DND-41 (cell line): ENCODE measurements around the gene IPO8.
A peak's percentile ranks its signal among the peaks of the same experiment; 100 is the strongest.

Source experiments
- ATAC-seq: fragments of 200-7000 bp; cut with Tn5 transposase; 3 replicates; pipeline ENCODE4 v1.9.1; 2021; ENCODE audit warnings: low read depth; ENCODE audit not compliant: insufficient read depth
- DNase-seq: peaks from one replicate; pipeline ENCODE4 v3.0.0-alpha.2; 2020
- H2AFZ ChIP-seq: 2 replicates; pipeline ENCODE4 v1.6.0; 2012; ENCODE audit warnings: low read depth, low read length
- H3K27ac ChIP-seq: 2 replicates; pipeline ENCODE4 v1.5.1; 2012; ENCODE audit warnings: low read length, inconsistent platforms
- H3K27me3 ChIP-seq: fragments of 200-600 bp; sonication (generic); 2 replicates; pipeline ENCODE4 v1.6.0; 2012; ENCODE audit warnings: low read length, mild to moderate bottlenecking, inconsistent platforms; ENCODE audit not compliant: insufficient read depth, poor library complexity
- H3K36me3 ChIP-seq: 2 replicates; pipeline ENCODE4 v1.5.1; 2012; ENCODE audit warnings: low read length, inconsistent platforms; ENCODE audit not compliant: insufficient read depth
- H3K4me1 ChIP-seq: 2 replicates; pipeline ENCODE4 v1.5.1; 2012; ENCODE audit warnings: mild to moderate bottlenecking, low read length; ENCODE audit not compliant: insufficient read depth
- H3K4me2 ChIP-seq: 2 replicates; pipeline ENCODE4 v1.6.0; 2012; ENCODE audit warnings: mild to moderate bottlenecking, moderate library complexity, low read length, inconsistent platforms; ENCODE audit not compliant: insufficient read depth
- H3K4me3 ChIP-seq, 2 experiments: fragments of 200-600 bp in 1 of 2; shearing (Covaris generic) in 1 of 2; 2 replicates each; pipeline ENCODE4 v1.5.1; 2012 to 2016; ENCODE audit warnings: inconsistent platforms in 2 of 2, low read length in 2 of 2, mild to moderate bottlenecking in 2 of 2, low read depth in 1 of 2, moderate library complexity in 1 of 2
- H3K79me2 ChIP-seq: 2 replicates; pipeline ENCODE4 v1.6.0; 2012; ENCODE audit warnings: low read length, inconsistent platforms; ENCODE audit not compliant: insufficient read depth
- H3K9ac ChIP-seq: 2 replicates; pipeline ENCODE4 v1.6.0; 2012; ENCODE audit warnings: low read depth, mild to moderate bottlenecking, inconsistent platforms, low read length, moderate library complexity
- H3K9me3 ChIP-seq: 2 replicates; pipeline ENCODE4 v1.5.1; 2012; ENCODE audit warnings: low read length, moderate library complexity, mild to moderate bottlenecking, inconsistent platforms; ENCODE audit not compliant: insufficient read depth, severe bottlenecking
- H4K20me1 ChIP-seq: 2 replicates; pipeline ENCODE4 v1.6.0; 2012; ENCODE audit warnings: low read length; ENCODE audit not compliant: insufficient read depth
- EZH2 ChIP-seq: IDR thresholded peaks from 3 replicates; pipeline ENCODE4 v1.6.1; 2012; ENCODE audit warnings: borderline replicate concordance, low read depth, mild to moderate bottlenecking, moderate library complexity, low read length, inconsistent platforms; ENCODE audit not compliant: severe bottlenecking
- TF ChIP-seq, protein P1 (sequence below): IDR thresholded peaks from 2 replicates; pipeline ENCODE4 v1.5.1; 2012; ENCODE audit warnings: borderline replicate concordance, low read length, moderate library complexity, mild to moderate bottlenecking; ENCODE audit not compliant: poor library complexity, severe bottlenecking; ENCODE audit errors: extremely low read depth

IPO8 gene

DNA sequence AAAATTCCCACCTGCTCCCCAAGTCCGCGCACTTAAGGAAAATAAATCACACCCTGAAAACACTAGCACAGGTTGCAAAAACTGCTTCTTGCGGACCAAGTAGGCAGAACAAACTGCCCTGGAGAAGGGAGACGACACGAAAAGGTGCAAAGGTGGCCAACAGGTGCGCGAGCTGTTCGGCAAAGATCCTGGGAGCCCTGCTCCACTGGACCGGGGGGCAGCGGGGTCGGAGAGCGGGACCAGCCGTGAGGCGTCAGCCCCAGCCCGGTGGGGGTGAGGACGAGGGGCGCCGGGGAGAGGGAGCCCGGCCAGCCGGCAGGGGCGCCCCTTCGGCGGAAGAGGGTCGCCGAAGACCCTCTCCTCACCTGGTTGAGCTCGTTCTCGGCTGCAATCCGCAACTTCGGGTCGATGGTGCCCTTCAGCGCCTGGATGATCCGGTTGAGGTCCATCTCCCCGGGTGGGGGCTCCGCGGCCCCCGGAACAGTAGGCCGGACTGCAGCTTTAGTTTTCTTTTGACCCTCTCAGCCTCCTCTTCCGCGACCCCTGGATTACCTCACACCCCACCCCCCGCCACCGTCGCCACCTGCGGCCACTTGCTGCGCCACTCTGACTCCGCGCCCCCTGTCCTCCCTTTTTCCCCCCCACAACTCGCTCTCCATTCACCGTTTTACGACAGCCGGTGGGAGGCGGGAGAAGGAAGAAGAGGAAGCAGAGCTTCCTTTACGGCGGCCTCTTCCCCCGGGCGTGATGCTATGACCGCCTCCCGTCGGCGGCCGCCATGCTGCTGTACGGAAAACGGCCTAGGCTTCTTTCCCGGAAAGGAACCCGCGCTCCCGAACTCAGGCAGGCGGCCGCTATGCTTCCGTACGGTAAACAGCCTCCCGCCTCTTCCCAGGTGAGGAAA, at the start of gene IPO8:
Gene IPO8, minus strand, starts transcription at position 671 of the 904 bp plus-strand sequence. Its CDS starts 222 bp downstream, at position 449.
- peak; percentile 91 for ATAC-seq
- peak; percentile 93 for DNase-seq
- peak within 1 kb of the TSS; percentile 96 for H2AFZ ChIP-seq

DNA sequence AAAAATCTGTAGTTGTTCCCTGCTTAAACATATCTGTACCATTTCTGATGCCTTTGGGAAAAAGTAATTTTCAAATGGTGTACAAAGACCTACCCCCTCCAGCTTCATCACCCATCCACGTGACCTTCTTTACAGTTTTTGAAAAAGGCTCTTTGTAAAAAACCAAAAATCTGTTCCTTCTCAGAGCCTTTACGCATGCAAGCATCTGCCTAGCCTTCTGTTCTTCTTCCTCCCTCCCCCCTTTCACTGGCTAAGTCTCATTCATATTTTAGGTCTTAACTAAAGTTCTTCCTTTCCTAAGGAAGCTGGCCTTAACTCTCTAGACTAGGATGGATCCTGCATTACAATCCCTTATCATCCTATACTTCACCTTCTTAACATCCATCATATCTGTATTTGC, 48.7 kb upstream of the IPO8 start:
- Histone ChIP-seq H3K36me3 (peaks cover 7% of the 10 kb centered on the region; the same call in 1 of the 2 replicates), H3K27ac (no peak overlapping the region), H4K20me1 (no peaks in the 10 kb centered on the region), H3K4me3 (no peak overlapping the region), H3K4me2 (no peak overlapping the region), H3K27me3 (no peaks in the 10 kb centered on the region), H2AFZ (no peak overlapping the region), H3K4me1 (no peaks in the 10 kb centered on the region), H3K9ac (no peak overlapping the region), H3K79me2 (no peaks in the 10 kb centered on the region), H3K9me3 (no peaks in the 10 kb centered on the region)
- ATAC-seq (no peak), DNase-seq (no peak)
- no peak for TF ChIP-seq EZH2
- TF ChIP-seq, protein P1, sequence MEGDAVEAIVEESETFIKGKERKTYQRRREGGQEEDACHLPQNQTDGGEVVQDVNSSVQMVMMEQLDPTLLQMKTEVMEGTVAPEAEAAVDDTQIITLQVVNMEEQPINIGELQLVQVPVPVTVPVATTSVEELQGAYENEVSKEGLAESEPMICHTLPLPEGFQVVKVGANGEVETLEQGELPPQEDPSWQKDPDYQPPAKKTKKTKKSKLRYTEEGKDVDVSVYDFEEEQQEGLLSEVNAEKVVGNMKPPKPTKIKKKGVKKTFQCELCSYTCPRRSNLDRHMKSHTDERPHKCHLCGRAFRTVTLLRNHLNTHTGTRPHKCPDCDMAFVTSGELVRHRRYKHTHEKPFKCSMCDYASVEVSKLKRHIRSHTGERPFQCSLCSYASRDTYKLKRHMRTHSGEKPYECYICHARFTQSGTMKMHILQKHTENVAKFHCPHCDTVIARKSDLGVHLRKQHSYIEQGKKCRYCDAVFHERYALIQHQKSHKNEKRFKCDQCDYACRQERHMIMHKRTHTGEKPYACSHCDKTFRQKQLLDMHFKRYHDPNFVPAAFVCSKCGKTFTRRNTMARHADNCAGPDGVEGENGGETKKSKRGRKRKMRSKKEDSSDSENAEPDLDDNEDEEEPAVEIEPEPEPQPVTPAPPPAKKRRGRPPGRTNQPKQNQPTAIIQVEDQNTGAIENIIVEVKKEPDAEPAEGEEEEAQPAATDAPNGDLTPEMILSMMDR: no peak

More for the DNA sequence above, at the start of gene IPO8:
- Histone ChIP-seq H3K4me3 (peak within 1 kb of the TSS; percentile 48 to 76), H3K27me3 (no peaks in the 10 kb centered on the region), H3K9me3 (no peaks in the 10 kb centered on the region), H3K4me2 (peak within 1 kb of the TSS; percentile 76), H3K79me2 (peaks cover 57% of the 10 kb centered on the region), H3K4me1 (peaks cover 36% of the 10 kb centered on the region), H3K9ac (peak within 1 kb of the TSS; percentile 78), H3K27ac (peak within 1 kb of the TSS; percentile 93), H4K20me1 (peaks cover 12% of the 10 kb centered on the region; the same call in 1 of the 2 replicates), H3K36me3 (no peaks in the 10 kb centered on the region; the same call in 1 of the 2 replicates)
- no peak for TF ChIP-seq EZH2
- TF ChIP-seq, protein P1: peak; percentile 42

DNA sequence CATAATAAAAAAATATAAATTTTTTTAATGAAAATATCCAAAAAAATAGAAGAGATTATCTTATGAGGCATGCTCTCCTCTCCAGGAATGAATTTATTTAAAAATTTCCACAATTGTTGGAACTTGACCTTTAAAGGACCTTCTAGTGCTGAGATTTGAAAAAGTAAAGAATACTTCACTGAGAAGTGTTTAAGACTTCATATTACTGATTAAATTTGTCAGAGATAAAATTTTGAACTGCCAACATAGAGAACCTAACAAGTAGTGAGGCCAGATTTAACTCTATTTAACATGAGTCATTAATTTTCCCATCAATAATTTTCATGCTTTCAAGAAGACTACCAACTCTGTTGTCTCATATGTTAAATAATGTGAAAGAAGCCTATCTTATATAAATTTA, 44.6 kb upstream of the IPO8 start:
- Histone ChIP-seq H4K20me1 (no peaks in the 10 kb centered on the region), H3K4me2 (no peak overlapping the region), H3K4me1 (no peaks in the 10 kb centered on the region), H3K36me3 (peaks cover 7% of the 10 kb centered on the region; the same call in 1 of the 2 replicates), H2AFZ (no peak overlapping the region), H3K4me3 (no peak overlapping the region), H3K9ac (no peak overlapping the region), H3K9me3 (no peaks in the 10 kb centered on the region), H3K27me3 (no peaks in the 10 kb centered on the region), H3K79me2 (no peaks in the 10 kb centered on the region), H3K27ac (no peak overlapping the region)
- no peak for ATAC-seq
- no peak for TF ChIP-seq EZH2
- TF ChIP-seq, protein P1: no peak
- no peak for DNase-seq
